ENCODE results near the gene GSTO1. TPM values are rescaled to one million over a fixed set of nuclear protein-coding genes. Genes with fewer than 3 reads are reported as not detected.

Gene GSTO1
- total and polyA plus RNA-seq, 2 experiments from 2014 or later: 52.5 to 182 TPM

DNA sequence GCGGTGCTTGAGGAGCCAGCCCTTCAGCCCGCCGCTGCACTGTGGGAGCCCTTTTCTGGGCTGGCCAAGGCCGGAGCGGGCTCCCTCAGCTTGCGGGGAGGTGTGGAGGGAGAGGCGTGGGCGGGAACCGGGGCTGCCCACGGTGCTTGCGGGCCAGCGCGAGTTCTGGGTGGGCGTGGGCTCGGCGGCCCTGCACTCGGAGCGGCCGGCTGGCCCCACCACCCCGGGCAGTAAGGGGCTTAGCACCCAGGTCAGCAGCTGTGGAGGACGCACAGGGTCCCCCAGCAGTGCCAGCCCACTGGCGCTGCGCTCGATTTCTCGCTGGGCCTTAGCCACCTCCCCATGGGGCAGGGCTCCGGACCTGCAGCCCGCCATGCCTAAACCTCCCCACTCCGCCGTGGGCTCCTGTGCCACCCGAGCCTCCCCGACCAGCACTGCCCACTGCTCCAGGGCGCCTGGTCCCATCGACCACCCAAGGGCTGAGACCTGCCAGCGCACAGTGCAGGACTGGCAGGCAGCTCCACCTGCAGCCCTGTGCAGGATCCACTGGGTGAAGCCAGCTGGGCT lies 9.5 kb upstream of the GSTO1 start:
- no peak overlapping the region for H3K4me2 ChIP-seq
- Mint-ChIP-seq H3K9me3 (peaks cover 12% of the 10 kb centered on the region; the same call in 2 of the 3 replicates), H3K36me3 (ENCODE audit: low read depth) (no peaks in the 10 kb centered on the region), H3K4me1 (no peaks in the 10 kb centered on the region; the same call in 1 of the 3 replicates), H3K27me3 (ENCODE audit: insufficient read depth, low read depth, poor library complexity) (peaks cover 5% of the 10 kb centered on the region), H3K27ac (no peak overlapping the region), H3K4me3 (no peak overlapping the region)
- H4K20me1 ChIP-seq (replicated peaks; ENCODE audit: insufficient read depth): no peaks in the 10 kb centered on the region
- TF ChIP-seq ZNF331 (CRISPR knock-in tag; IDR thresholded peaks at IDR 0.05; ENCODE audit: low read depth) (no peak), NANOG (IDR thresholded peaks at IDR 0.05; ENCODE audit: borderline replicate concordance) (no peak)
- H3K36me3 ChIP-seq (ENCODE audit: insufficient read depth): no peaks in the 10 kb centered on the region; the same call in 1 of the 2 replicates
- DNase-seq (ENCODE audit: low spot score): no peak
- H3K4me1 ChIP-seq (ENCODE audit: insufficient read depth): 0 out of 2 replicates have a peak, but pooled peaks cover 3% of the 10 kb centered on the region
- no peaks in the 10 kb centered on the region for H3K79me2 ChIP-seq (replicated peaks; ENCODE audit: insufficient read depth)
- H3K9me2 ChIP-seq (ENCODE audit: insufficient read depth): peaks cover 8% of the 10 kb centered on the region; the same call in 1 of the 2 replicates
- H3F3A ChIP-seq (replicated peaks; ENCODE audit: low read depth): no peaks in the 10 kb centered on the region
- no peak overlapping the region for H3K27ac ChIP-seq (ENCODE audit: low read depth)
- H3K4me3 ChIP-seq: no peak overlapping the region
- no peak for ATAC-seq
- H3K27me3 ChIP-seq (ENCODE audit: insufficient read depth): no peaks in the 10 kb centered on the region
- H2AFZ ChIP-seq: no peak overlapping the region

GRCh38 chr10:104246976-104247375 lies 7.7 kb upstream of the GSTO1 start:
- no peak for ATAC-seq
- no peaks in the 10 kb centered on the region for H3K27me3 ChIP-seq (ENCODE audit: insufficient read depth)
- TF ChIP-seq EZH2phosphoT487 (IDR thresholded peaks at IDR 0.05; ENCODE audit: unreplicated experiment): no peak
- TF ChIP-seq JUNB (IDR thresholded peaks at IDR 0.05; ENCODE audit: unreplicated experiment): no peak
- TF ChIP-seq, protein P1, sequence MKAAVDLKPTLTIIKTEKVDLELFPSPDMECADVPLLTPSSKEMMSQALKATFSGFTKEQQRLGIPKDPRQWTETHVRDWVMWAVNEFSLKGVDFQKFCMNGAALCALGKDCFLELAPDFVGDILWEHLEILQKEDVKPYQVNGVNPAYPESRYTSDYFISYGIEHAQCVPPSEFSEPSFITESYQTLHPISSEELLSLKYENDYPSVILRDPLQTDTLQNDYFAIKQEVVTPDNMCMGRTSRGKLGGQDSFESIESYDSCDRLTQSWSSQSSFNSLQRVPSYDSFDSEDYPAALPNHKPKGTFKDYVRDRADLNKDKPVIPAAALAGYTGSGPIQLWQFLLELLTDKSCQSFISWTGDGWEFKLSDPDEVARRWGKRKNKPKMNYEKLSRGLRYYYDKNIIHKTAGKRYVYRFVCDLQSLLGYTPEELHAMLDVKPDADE (IDR thresholded peaks at IDR 0.05): no peak
- TF ChIP-seq ZNF462 (CRISPR knock-in tag; IDR thresholded peaks at IDR 0.05): no peak
- no peak for TF ChIP-seq ZNF331 (CRISPR knock-in tag; IDR thresholded peaks at IDR 0.05; ENCODE audit: low read depth)
- TF ChIP-seq POLR2AphosphoS5 (IDR thresholded peaks at IDR 0.05; ENCODE audit: low read depth): no peak
- no peak for TF ChIP-seq STAT1 (IDR thresholded peaks at IDR 0.05; ENCODE audit: unreplicated experiment)
- no peak for TF ChIP-seq EZH2 (IDR thresholded peaks at IDR 0.05; ENCODE audit: low read depth, unreplicated experiment)
- no peak for TF ChIP-seq ZNF114 (CRISPR knock-in tag; IDR thresholded peaks at IDR 0.05)
- TF ChIP-seq, protein P2, sequence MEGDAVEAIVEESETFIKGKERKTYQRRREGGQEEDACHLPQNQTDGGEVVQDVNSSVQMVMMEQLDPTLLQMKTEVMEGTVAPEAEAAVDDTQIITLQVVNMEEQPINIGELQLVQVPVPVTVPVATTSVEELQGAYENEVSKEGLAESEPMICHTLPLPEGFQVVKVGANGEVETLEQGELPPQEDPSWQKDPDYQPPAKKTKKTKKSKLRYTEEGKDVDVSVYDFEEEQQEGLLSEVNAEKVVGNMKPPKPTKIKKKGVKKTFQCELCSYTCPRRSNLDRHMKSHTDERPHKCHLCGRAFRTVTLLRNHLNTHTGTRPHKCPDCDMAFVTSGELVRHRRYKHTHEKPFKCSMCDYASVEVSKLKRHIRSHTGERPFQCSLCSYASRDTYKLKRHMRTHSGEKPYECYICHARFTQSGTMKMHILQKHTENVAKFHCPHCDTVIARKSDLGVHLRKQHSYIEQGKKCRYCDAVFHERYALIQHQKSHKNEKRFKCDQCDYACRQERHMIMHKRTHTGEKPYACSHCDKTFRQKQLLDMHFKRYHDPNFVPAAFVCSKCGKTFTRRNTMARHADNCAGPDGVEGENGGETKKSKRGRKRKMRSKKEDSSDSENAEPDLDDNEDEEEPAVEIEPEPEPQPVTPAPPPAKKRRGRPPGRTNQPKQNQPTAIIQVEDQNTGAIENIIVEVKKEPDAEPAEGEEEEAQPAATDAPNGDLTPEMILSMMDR (conservative IDR thresholded peaks at IDR 0.05; ENCODE audit: low read depth in 2 of 2): no peak
- no peak for TF ChIP-seq CREB1 (CRISPR knock-in tag; IDR thresholded peaks at IDR 0.05; ENCODE audit: low read depth)
- no peak for TF ChIP-seq NANOG (IDR thresholded peaks at IDR 0.05; ENCODE audit: borderline replicate concordance)

More at GRCh38 chr10:104246976-104247375, 7.7 kb upstream of the GSTO1 start:
- H3K27ac ChIP-seq (ENCODE audit: low read depth): no peak overlapping the region
- no peak overlapping the region for H2AFZ ChIP-seq
- H3K4me2 ChIP-seq: no peak overlapping the region
- Mint-ChIP-seq H3K27me3 (ENCODE audit: insufficient read depth, low read depth, poor library complexity) (peaks cover 5% of the 10 kb centered on the region), H3K27ac (no peak overlapping the region), H3K4me1 (peaks cover 15% of the 10 kb centered on the region), H3K36me3 (ENCODE audit: low read depth) (no peaks in the 10 kb centered on the region), H3K9me3 (peaks cover 12% of the 10 kb centered on the region; the same call in 2 of the 3 replicates), H3K4me3 (no peak overlapping the region)
- peaks cover 8% of the 10 kb centered on the region; the same call in 1 of the 2 replicates for H3K9me2 ChIP-seq (ENCODE audit: insufficient read depth)
- no peaks in the 10 kb centered on the region for H3F3A ChIP-seq (replicated peaks; ENCODE audit: low read depth)
- no peaks in the 10 kb centered on the region for H4K20me1 ChIP-seq (replicated peaks; ENCODE audit: insufficient read depth)
- H3K4me1 ChIP-seq (ENCODE audit: insufficient read depth): peaks cover 19% of the 10 kb centered on the region
- no peak for DNase-seq (ENCODE audit: low spot score)
- H3K36me3 ChIP-seq (ENCODE audit: insufficient read depth): no peaks in the 10 kb centered on the region; the same call in 1 of the 2 replicates
- H3K4me3 ChIP-seq: no peak overlapping the region
- no peaks in the 10 kb centered on the region for H3K79me2 ChIP-seq (replicated peaks; ENCODE audit: insufficient read depth)

All from GM23338 (cell line).